Activated CD4-positive, alpha-beta T cell treated with anti-CD3 and anti-CD28 coated beads, Interleukin-10, Interleukin-2, amounts not matched to agents 100 ng/mL and 50 ng/mL, durations not matched to agents 16 hours and 8 hours (primary cell): ENCODE results near the gene MRPL37.
"Not testable (repeated sequence)": the region's sequence is repeated elsewhere in the genome, so short reads cannot be mapped to it uniquely, and the experiment has no call there.

Experiments used
- DNase-seq: peaks from one replicate; pipeline ENCODE4 v3.0.0-alpha.2; 2020

MRPL37 gene

DNA sequence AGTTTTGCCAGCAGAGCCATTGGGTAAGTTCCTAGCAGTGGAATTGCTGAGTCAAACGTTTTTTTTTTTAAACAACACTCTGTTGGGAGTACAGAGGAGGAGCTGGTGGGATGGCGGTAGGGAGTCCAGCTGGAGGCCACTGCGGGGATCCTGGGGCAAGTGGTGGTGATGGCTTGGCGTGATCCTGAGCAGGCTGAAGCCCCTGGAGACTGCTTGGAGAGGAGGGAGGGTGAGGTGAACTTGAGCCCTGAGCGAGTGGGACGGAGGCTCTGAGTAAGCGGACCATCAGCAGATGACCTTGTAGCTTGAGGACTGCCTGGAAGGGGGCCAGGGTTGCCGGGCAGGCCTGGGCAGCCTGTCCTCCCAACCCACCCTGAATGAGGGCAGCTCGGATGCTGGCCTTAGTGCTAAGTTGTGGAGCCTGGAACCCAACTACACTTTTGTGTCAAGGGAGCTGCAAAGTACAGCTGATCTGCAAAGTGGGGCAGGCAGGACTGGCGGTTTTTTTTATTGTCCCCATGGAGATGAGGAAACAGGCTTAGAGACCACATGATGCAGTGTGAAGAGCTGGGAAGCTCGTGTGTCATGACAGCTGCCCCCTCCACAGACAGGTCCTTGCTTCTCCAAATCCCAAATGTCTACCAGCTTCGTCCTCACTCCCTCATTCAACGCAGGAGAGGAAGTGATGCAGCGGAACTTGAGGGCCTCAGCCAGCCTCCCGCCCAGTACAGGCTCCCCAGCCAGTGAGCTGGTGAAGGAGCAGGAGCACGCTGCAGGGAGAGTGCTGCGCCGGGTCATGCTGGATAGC, 20.2 kb downstream of the MRPL37 start:
- DNase-seq, result no peak

DNA sequence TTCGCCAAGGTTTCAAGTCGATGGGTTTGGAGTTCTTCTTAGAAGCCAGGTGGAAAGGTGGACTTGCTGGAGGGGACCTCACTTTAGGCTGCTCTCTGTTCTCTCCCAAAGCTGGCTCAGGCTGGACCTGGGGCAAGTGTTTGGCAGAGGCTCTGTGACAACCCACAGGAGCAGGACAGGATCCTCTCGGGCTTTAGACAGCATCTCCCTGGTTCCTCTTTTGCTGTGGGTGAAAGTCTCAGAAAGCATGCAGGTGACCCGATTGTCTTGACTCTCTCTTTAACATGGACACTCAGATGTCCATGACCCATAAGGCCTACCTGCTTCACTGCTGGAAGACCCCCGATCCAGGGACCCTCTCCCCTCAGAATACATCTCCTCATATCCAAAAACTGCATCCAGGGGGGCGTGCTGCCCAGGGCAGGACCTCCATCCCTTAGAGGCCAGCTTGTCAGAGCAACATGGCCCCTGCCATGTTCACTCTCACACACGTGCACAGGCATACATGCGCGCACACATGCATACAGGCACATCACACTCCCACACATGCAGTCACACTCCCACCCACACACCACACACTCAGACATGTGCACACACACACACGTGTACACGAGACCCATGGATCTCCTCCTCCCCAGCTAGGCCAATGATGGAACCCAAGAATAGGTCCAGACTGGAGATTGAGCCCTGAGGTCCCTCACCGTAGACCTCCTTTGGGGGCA, 21.3 kb downstream of the MRPL37 start:
- DNase-seq, result no peak

DNA sequence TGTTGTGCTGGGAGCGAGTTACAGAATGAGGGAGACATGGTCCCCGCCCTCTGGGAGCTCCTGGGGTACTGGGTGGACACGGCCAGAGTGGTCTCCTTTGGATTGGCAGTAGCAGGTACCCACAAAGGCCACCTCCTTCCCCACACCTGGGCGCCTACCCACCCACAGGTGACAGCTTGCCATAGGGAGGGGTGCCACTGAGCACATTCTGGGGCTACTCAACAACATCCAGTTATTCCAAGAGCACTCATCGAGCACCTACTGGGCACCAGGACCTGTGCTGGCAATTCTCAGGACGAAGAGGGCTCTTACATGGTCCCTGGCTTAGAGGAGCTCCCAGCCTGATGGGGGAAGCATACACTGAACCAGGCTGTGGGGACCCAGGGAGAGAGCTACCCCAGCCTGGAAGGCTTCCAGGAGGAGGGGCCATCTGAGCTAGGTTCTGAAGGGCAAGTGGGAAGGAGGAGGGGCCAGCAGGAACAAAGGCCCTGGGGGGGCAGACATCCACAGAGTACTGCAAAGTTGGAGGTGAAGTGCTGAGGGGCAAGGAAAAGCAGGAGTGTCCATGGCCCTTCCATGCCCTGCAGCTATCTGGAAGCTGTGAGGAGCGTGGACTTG, 22.0 kb downstream of the MRPL37 start:
- no peak for DNase-seq

DNA sequence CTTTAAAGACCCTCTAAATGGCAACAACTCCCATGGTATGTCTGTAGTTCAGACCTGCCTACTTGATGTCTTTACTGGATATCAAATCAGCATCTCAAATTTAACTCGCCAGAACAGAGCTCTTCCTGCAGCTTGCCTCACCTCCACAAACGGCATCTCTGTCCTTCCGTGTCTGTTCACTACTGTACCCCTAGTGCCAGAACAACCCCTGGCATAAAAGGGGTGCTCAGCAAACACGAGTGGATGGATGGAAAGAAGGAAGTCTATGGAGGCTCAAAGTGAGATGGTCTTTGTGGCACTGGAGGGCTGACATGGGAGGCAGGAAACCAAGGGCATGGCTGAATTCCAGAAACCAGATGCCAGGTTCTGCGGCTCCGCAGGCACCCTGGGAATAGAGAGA, 22.7 kb downstream of the MRPL37 start:
- no peak for DNase-seq

DNA sequence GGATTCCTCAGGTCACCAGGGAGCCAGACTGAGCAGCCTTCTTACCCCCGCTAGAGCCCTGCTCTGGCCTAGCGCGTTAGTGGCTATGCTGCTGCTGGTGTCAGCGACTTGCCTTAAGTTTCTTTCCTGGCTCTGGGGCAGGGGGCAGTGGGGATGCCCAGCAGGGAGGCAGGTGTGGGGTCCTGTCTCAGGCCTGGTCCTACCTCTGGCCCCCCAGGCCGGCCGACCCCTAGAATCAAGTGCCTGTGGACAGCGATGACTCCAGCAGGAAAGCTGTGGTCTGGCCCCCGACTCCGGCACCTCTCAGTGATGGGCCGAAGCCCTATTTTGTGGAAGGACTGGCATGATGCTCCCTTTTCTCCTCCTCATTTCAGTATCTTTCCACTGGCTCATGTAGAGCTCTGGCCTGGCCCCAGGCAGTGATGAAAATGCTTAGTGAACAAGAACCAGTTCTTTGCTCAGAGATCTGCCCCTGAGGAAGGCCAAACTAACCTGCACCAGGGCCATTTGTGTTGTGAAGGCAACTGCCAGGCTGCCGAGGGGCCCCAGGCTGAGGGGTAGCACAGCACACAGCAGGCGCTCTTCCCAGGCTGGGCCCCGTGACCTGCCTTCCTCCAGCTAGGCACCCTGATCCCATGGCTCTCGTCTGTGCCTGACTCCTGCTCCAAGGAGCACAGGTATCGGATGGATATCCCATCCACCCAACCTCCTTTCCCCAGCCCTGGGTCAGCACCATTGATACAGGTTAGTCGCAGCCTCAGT, 23.7 kb downstream of the MRPL37 start:
- no peak for DNase-seq

DNA sequence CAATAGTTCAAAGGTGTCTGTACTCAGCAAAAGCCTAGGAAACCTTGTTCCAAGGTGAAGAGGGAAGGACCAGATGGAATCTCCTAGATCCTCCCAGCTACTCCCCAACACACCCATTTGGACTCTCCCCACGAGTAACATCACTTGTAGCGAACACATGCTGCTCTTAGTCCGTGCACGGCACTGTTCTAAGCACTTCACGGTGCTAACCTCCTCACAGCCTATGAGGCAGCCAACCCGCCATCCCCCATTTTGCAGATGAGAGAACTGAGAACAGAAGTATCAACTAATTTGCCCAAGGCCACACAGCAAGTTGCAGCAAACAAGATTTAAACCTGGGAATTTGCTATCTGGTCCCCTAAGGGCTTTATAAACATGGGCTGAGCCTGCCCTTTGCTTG, 24.3 kb downstream of the MRPL37 start:
- no peak for DNase-seq

DNA sequence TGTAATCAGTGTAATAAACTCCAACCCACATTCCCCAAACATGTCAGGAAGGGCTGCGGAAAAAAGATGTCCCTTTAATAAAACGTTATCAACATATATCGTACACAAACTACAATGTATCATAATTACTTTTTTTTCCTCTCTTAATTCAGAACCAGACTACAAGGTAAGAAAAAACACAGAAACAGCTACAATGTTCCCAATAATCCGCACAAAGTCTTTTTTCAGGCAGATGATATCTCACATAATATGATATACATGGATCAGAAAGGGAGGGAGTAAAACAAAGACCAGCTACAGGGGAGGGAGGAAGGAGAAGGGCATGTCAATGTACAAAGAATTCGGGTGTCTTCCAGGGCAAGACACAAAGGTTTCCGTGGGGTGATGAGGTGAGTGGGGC, 25.4 kb downstream of the MRPL37 start:
- DNase-seq, result no peak

DNA sequence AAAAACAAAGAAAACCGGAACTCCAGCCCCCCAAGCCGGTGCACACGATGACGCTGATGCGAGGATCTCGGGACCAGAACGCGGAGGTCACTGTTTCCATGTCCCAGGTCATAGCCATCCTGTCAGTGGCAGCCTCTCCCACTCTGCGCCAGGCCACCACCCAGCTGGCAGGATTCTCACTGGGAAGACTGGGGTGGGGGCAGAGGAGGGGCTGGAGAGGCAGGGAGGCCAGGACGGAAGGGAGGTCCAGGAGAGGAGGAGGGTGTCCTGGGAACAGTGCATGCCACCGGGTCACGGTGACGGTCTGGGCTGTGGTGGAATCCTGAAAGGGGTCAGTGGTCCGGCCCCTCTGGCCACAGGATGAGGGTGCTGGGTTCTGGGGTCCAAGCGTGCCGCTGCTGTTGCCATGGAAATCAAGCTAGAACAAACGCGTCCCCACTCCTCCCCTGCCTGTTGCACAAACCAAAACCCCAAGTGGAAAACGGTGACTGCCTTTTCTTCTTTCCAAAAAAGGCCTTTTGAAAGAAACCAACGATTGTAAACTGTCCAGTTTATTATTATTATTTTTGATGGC, 26.1 kb downstream of the MRPL37 start:
- DNase-seq, result no peak

DNA sequence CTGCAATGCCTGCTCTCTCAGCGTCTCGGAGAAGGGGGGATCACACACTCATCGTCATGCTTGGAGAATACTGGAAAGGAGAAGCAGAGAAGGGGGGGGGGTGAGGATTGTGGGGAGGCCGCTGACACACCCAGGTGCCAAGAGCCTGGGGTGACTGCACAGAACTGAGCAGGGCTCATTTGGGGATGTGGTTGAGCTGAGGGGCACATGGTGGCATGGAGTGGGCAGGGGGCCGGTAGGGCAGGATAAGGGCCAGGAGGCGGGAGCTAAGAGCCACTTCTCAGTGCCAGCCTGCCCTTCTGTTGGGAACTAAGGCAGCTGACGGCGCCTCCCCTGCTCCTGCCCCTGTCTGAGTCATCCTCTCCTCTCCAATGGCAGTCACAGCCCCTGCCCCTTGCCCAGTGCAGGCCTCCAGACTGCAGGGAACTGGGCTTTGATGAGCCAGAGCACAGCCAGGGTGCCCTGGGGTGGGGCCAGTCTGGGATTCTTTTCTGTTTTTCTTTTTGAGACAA, 27.2 kb downstream of the MRPL37 start:
- no peak for DNase-seq

DNA sequence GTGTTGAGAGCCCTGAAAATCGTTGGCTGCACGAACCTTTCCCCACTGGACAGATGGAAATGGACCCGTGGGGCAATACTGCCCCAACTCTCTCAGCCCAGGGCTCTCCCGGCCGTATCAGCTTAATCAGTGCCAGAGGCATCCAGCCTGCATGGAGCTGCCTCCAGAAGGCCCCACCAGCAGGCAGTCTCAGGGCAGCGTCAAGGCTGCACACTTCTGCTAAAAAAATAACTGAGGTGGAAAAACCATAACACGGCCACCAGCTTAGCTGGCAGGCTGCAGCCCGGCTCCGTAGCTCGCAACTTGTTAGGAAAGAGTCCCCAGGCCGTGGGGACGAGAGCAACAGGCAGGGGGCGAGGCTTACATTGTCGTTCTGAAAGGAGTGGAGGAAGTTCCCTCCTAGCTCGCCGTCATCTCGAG, 27.9 kb downstream of the MRPL37 start:
- DNase-seq, result no peak

DNA sequence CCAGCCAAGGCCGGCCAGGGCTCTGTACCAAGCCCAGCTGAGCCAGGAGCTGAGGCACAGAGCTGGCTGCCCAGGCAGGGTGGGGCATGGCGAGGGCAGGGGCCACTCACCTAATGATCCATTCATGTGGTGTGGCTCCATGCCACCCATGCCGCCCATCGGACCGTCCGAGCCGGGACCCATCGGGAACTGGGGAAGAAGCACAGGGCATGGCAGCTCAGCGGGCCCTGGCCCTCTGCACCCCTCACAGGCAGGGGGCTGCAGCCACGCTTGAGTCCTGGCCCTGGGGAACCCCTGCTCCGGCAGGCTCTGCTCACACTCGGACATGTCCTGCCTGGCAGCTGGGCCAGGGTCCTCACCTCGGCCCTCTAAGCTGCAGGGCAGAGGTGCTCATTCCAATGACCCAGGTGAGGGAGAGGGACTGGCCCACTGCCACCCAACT, 28.7 kb downstream of the MRPL37 start:
- DNase-seq, result no peak

DNA sequence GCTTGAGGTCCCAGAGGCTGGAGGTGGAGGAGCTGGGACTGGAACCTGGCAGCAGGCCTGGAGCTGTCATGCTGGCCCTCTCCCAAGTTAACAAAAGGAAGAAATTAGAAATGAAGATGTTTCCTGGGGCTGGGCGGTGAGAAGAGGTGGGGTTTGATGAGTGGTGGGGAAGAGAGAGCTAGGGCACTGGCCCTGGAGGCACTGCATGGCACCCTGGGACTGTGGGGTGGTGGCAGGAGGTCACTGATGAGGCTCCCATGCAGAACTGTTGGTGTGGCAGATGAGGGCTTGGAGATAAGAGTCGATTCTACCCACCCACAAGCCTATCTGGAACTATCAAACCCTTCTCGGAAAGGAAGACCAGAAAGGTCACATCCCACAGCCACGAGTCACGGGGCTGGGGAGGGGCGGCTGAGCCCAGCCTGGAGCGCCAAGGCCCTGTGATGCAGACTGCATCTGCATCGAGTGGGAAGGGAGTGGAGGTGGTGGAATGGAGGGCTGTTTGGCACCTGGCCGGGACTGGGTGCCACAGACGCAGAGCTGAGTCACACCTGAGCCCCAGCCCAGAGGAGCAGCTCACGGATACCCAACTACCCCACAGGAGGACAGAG, 29.4 kb downstream of the MRPL37 start:
- DNase-seq, result peak; percentile 70

DNA sequence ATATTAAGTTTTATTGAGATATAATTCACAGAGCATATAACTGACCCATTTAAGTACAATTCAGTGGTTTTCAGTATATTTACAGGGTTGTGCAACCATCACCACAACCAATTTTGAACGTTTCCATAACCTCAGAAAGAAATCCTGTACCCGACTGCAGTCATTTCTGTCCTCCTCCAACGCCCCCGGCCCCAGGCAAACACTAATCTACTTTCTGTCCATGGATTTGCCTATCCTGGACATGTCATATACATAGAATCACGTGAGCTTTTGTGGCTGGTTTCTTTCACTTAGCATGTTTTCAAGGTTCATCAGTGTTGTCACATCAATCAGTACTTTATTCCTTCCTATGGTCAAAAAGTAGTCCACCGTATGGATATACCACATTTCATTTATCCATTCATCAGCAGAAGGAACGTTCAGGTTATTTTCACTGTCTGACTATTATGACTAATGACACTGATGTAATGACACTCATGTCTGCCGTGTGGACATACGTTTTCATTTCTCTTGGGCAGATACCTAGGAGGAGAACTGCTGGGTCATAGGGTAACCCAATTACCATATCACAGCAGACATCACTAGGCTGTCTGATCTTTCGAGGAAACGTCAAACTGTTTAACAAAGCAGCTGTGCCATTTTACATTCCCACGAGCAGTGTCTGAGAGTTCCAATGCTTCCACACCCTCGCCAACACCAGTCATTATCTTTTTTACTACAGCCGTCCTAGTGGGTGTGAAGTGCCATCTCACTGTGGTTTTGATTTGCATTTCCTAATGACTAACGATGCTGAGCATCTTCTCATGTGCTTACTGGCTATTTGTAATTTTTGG, 30.8 kb downstream of the MRPL37 start:
- peak; percentile 74 for DNase-seq

DNA sequence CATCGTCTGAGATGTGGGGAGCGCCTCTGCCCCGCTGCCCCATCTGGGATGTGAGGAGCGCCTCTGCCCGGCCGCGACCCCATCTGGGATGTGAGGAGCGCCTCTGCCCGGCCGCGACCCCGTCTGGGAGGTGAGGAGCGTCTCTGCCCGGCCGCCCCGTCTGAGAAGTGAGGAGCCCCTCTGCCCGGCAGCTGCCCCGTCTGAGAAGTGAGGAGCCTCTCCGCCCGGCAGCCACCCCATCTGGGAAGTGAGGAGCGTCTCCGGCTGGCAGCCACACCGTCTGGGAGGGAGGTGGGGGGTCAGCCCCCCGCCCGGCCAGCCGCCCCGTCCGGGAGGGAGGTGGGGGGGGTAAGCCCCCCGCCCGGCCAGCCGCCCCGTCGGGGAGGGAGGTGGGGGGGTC, 33.2 kb downstream of the MRPL37 start:
- not testable (repeated sequence) for DNase-seq

DNA sequence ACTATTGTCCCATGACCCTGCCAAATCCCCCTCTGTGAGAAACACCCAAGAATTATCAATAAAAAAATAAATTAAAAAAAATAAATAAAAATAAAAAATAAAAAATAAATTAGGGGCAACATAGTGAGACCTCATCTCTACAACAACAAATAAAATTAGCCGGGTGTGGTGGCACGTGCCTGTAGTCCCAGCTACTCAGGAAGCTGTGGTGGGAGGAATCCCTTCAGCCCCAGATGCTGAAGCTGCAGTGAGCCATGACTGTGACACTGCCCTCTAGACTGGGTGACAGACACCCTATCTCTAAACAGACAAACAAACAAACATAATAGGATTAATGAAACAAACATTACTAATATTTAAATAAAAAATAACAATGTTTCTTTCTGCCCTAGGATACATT, 34.3 kb downstream of the MRPL37 start:
- no peak for DNase-seq

DNA sequence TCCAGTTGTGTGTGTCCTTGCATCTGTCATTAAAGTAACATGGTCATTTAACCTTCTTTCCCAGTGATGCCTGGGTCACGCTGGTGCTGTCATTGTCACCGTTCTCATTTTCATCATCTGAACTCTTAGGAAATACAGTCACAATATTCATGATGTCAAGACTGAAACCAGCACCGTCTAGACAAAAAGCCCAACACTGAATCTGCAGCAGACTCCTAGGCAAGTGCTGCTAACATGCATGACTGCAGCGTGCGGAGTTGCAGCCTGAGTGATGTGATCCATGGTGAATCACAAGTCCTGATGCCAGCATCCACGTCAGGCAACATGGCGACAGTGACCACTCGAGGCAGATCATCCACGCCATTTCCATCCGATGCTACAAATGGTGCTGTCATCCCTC, 37.6 kb downstream of the MRPL37 start:
- no peak for DNase-seq

DNA sequence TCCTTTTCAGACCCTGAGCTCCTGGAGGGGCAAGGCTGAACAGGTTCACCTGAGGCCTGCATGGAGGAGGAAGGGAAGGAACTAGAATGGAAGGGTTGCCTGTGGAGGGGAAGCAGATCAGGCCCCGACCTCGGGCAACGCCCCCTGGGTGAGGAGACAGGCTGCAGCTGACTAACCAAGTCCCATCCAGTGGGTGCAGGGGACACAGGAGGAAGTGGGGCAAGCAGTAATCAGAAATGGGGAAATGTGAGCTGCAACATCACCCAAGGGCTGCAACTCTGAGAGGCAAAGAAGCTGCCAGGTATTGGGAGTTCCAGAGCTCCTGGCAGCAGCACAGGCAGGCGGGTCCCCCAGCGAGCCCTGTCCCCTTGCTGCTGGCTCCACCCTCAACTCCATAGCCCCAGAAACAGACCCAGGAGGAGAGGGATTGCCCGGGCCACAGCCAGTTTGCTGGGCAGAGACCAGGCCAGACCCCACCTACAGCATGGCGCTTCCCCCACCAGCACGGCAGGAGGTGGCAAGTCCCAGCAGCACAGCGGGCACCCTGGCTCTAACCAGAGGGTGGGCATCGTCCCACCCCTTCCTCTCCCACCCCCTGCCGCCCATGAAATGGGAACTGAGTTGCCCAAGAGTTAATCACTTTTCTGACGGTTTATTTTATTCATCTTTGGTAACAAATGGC, 38.5 kb downstream of the MRPL37 start:
- DNase-seq, result no peak

DNA sequence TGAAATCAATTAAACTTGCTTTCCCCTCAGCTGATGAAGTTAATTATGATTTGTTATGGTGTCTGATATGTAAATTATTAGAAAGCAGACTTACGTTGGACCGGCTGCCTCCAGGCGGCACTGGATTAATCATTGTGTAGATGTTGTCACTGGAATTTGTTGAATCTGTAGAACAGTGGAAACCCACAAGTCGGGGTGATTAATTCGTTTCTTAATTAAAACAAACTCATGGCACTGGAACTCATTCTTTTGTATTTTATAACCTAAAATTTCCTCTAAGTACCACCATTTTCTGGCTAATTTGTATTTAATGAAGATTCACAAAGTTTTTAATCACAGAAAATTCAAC, 39.0 kb downstream of the MRPL37 start:
- DNase-seq, result no peak

DNA sequence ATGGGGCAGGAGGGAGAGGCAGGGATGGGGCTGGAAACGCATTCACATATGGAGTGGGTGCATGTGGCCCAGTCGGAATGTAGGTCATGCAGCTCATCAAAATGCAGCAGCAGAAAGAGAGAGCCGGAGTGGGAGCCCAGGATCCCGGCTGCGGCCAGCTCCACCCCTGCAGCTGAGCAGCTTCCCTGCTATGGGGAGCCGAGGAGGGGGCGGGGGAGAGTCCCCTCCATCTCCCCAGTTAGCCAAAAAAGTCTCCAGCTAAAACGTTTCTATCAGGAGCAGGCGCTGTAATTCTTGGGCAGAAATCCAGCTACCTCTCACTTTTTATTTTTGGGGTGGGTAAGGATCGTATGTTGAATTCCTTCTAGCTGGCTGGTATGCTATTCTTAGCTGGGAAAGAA, 39.7 kb downstream of the MRPL37 start:
- no peak for DNase-seq

DNA sequence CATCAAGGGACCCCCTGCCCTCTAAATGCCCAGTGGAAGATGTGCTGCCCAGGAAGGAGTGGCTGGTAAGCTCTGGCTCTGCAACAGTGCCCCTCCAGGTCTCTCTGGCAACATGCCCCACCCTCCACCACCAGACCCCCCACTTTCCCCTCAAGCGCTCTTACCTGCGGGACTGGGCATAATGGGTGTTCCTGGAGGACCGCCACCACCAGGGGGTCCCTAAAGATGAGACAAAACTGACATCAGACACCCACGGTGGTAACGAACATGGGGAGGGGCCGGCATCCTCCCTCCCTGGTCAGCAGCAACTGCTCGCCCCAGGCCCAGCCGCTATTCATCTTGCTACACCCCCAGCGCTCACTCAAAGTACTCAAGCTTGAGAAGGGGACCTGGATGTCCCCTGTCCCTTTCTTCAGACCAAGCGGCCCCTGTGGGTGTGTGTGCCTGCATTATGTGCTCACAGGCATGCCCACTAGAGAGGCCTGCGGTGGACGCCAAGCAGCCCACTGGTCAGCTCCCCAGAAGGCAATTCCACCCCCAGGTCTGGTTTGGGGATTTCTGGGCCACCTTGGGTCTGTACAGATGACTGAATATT, 40.9 kb downstream of the MRPL37 start:
- no peak for DNase-seq
